ENCODE data around the gene PPP1R11. TPM values are rescaled to one million over a fixed set of nuclear protein-coding genes. Genes with fewer than 3 reads are reported as not detected.

The PPP1R11 gene, protein sequence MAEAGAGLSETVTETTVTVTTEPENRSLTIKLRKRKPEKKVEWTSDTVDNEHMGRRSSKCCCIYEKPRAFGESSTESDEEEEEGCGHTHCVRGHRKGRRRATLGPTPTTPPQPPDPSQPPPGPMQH
- total RNA-seq: 31.4 and 49.2 TPM in 2 replicates

DNA sequence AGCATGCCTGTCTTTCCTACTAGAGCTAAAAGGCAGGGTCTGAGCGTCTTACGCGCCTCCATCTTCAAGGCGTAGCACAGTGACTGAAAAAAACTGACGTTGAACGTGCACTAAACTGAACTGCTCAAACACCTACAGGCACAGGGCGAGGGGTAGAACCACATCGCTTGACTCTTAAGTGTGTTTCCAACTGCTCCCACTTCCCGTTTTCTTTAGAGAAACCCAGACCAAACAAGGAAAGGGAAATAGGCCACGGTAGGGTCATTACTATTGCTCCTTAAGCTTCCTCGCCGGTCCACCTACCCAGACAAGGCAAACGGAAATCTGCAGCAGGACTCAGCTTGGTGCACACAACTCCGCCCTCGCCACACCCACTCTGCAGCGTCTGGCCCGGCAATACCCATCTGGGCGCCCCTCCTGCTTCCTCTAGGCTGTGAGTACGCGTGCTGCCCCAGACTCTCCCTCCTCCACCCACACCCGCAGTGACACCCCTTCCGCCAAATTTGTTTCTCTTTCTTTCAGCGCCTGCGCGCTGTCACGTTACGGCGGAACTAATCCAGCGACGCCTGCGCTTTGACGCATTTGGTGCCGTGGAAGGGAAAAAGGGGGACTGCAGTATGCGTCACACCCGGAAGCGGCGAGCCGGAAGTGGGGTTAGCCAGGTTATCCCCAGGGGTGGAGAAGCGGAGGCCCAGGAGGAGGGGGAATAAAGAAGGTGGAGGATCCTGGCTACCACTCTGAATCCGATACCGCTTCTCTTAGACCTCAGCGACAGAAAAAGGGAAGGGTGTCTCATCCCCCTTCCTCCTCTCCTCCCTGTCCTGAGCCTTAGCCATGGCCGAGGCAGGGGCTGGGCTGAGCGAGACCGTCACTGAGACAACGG lies at the start of gene PPP1R11:
PPP1R11 (plus strand) TSS at position 622 of the 883 bp plus-strand sequence; CDS start at position 835, 213 bp downstream.

DNA sequence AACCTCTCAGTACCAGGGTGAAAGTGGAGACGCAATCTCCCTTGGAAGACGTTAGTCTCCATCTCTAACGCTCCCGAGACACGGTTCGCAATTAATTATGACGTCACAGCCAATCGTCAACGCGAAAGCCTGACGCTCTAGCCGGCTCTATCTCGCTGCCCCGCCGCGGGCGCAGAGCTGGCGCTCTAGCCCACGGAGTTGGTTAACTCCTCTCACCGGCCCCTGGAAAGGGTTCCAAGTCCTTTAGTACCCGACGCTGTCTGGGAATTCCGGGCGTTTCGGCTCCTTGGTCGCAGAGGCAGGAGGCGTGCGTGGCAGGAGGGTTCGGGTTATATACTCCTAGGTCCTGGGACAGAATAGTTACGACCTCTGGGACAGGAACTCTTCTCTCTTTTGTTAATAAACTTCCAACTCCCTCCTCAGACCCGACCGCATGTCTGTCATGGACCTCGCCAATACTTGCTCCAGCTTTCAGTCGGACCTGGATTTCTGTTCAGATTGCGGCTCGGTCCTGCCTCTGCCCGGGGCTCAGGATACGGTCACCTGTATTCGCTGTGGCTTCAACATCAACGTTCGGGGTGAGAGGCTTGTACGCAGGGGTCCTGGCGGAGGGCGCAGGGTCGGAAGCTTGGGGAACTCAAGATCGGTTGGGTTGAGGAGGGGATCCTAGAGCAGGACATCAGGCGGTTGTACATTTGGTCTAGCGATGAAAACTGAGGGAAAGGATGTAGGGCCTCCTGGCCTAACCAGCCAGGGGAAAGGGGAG lies 5.7 kb upstream of the PPP1R11 start, which contains the start of gene POLR1H:
POLR1H (plus strand) TSS at position 174 of the 766 bp plus-strand sequence; CDS start at position 434, 260 bp downstream.

DNA sequence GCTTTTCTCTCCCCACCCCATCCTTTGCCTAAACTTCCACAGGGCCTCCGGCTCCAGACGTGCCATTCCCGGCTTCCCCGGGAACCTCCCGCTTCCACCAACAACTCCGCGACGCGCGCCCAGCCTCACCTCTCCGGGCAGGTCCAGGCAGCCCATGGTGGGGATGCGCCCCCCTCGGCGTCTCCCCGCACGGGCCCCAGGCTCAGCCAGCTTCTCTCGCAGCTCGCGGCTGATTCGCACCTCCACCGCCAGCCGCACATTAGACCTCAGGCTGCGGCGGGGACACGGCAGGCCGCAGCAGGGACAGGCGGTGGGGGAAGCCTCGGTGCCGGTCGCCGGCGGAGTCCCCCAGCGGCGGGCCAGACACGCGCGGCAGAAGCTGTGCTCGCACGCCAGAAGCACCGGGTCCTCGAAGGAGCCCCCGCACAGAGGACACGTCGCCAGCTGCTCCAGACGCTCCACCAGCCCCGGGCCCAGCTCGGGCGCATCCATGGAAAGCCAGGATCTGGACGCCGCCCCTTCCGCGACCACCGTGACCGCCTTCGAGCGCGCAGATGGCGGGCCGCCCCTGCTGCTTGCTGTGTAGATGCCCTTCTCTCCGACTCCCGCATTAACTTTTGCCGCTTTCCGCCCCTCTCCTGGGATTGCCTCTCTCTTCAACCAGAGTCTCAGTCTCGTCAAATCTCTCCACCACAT lies 8.2 kb downstream of the PPP1R11 start, which contains the start of gene RNF39:
RNF39 (minus strand) TSS at position 676 of the 696 bp plus-strand sequence; CDS start at position 492, 184 bp downstream.

DNA sequence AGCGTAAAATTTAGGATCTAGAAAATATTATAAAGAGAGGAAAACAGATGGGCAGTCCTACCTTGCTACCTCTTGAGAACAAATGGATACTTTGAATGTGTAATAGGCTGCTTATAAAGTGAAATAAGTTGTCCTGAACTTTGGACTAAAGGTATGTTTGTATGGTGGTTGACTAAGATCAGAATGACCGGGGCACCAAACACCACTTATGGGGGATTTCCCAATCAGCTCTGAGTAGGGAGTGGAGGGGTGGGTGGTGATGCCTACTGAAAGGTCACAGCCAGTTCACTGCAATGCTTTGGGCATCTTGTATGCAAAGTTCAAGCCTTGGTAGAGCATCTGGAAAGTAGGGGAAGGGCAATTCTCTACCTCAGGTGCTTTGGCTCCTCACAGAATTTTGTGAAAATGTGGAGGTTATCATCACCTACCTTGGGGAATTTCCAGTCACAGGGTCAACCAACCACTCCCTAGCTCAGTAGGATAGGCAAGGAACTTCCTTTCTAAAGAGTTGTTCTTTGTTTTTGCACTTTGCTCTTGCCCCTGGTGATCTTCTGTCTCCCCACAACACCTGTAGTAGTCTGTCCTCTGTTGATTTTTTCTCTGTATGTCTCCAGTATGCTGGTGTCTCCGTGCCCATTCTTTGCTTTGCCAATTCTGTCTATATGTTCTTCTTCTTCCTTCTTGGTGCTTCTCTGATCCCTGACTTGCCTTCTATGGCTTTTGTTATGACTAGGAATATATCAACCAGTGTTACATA lies 46.2 kb downstream of the PPP1R11 start, which contains the start of gene TRIM31:
TRIM31 (minus strand) TSS at position 88 of the 757 bp plus-strand sequence. CDS start 285 bp downstream, outside the sequence.

Small RNAs within 50 kb of the gene (small RNA-seq; reads per million reads assigned to genes)
- gene RF02218: not detected
- not detected for gene RF02219
- not detected for gene RF02220

Other genes starting within 250 kb of the PPP1R11 start
- 1.8 and 4.7 TPM in 2 replicates for gene HLA-G, start 239.4 kb upstream of the PPP1R11 start, total RNA-seq
- gene HLA-A, start 124.7 kb upstream of the PPP1R11 start, total RNA-seq: 122 and 177 TPM in 2 replicates
- 21.6 and 23.9 TPM in 2 replicates for gene POLR1H, start 5.9 kb upstream of the PPP1R11 start, total RNA-seq
- 0.65 and 1.2 TPM in 2 replicates for gene RNF39, start 8.6 kb downstream of the PPP1R11 start, total RNA-seq
- under 0.01 and 0.11 TPM in 2 replicates for gene TRIM31, start 45.9 kb downstream of the PPP1R11 start, total RNA-seq
- not detected in 2 replicates for gene TRIM40, start 68.9 kb downstream of the PPP1R11 start, total RNA-seq
- not detected in 2 replicates for gene TRIM10, start 94.0 kb downstream of the PPP1R11 start, total RNA-seq
- not detected in 2 replicates for gene TRIM15, start 96.3 kb downstream of the PPP1R11 start, total RNA-seq
- 36.1 and 48.0 TPM in 2 replicates for gene TRIM26, start 146.2 kb downstream of the PPP1R11 start, total RNA-seq

Measured in placental epithelial cell (primary cell).